CD14-positive monocyte (primary cell): Measurements from ENCODE around the gene C19orf25. TPM values are rescaled to one million over a fixed set of nuclear protein-coding genes. Genes with fewer than 3 reads are reported as not detected.

Experiments
- DNase-seq, 3 donors: peaks; one replicate each; pipeline ENCODE4 v3.0.0-alpha.2; 2011 to 2022
- H2AFZ ChIP-seq: 2 replicates; pipeline ENCODE4 v1.6.0; 2012; ENCODE audit warnings: mild to moderate bottlenecking, low read depth, low read length, inconsistent platforms; ENCODE audit not compliant: insufficient read depth, poor library complexity, severe bottlenecking
- H3K27ac ChIP-seq, 2 donors: 1 replicate in 1 of 2; 2 replicates in 1 of 2; pipeline ENCODE4 v1.5.1; 2012 to 2013; ENCODE audit warnings: low read length in 2 of 2, control low read depth in 1 of 2, inconsistent platforms in 1 of 2, low read depth in 1 of 2, mild to moderate bottlenecking in 1 of 2
- H3K27me3 ChIP-seq, 2 donors: one replicate each; pipeline versions ENCODE4 v1.6.0 to v1.6.1; 2011 to 2013; ENCODE audit warnings: low read length in 2 of 2; ENCODE audit not compliant: control insufficient read depth in 2 of 2, insufficient read depth in 2 of 2
- H3K36me3 ChIP-seq, 2 donors: replicated peaks in 1 of 2; 1 replicate in 1 of 2; 2 replicates in 1 of 2; pipeline versions ENCODE4 v1.5.1 to v1.6.1; 2012 to 2013; ENCODE audit warnings: low read length in 2 of 2, control low read depth in 1 of 2, inconsistent platforms in 1 of 2, mild to moderate bottlenecking in 1 of 2; ENCODE audit not compliant: insufficient read depth in 2 of 2, control insufficient read depth in 1 of 2
- H3K4me1 ChIP-seq, 2 donors: 1 replicate in 1 of 2; 2 replicates in 1 of 2; pipeline versions ENCODE4 v1.5.1 to v1.6.1; 2012 to 2013; ENCODE audit warnings: low read length in 2 of 2, control low read depth in 1 of 2, inconsistent platforms in 1 of 2, mild to moderate bottlenecking in 1 of 2, moderate library complexity in 1 of 2; ENCODE audit not compliant: insufficient read depth in 2 of 2, control insufficient read depth in 1 of 2
- H3K4me2 ChIP-seq: replicated peaks from 2 replicates; pipeline ENCODE3; 2012; ENCODE audit warnings: low read length, moderate library complexity, mild to moderate bottlenecking; ENCODE audit not compliant: poor library complexity, severe bottlenecking; ENCODE audit errors: extremely low read depth
- H3K4me3 ChIP-seq, 3 experiments: fragments of 200-600 bp in 1 of 3; sonication (generic) in 1 of 3; replicated peaks in 1 of 3; 1 replicate in 2 of 3; 2 replicates in 1 of 3; pipeline ENCODE4 v1.5.1; 2011 to 2013; ENCODE audit warnings: low read length in 3 of 3, mild to moderate bottlenecking in 3 of 3, control low read depth in 2 of 3, low read depth in 2 of 3, inconsistent platforms in 1 of 3, moderate library complexity in 1 of 3
- H3K79me2 ChIP-seq: 2 replicates; pipeline ENCODE4 v1.6.0; 2012; ENCODE audit warnings: mild to moderate bottlenecking, control low read depth, inconsistent platforms, low read length, moderate library complexity; ENCODE audit not compliant: insufficient read depth
- H3K9ac ChIP-seq: 2 replicates; pipeline ENCODE4 v1.6.0; 2017; ENCODE audit warnings: low read length, mild to moderate bottlenecking; ENCODE audit not compliant: insufficient read depth, poor library complexity, severe bottlenecking
- H3K9me3 ChIP-seq, 2 donors: replicated peaks in 1 of 2; 1 replicate in 1 of 2; 2 replicates in 1 of 2; pipeline versions ENCODE4 v1.5.1 to v1.6.1; 2012 to 2013; ENCODE audit warnings: low read length in 2 of 2, control low read depth in 1 of 2; ENCODE audit not compliant: control insufficient read depth in 1 of 2, insufficient read depth in 1 of 2
- H4K20me1 ChIP-seq: 2 replicates; pipeline ENCODE4 v1.6.0; 2012; ENCODE audit warnings: mild to moderate bottlenecking, low read length, control low read depth, moderate library complexity; ENCODE audit not compliant: insufficient read depth
- H3K27ac Mint-ChIP-seq, 7 donors: one replicate each; pipeline ENCODE4 v1.8.0; 2020; ENCODE audit warnings: mild to moderate bottlenecking in 7 of 7, mixed read lengths in 7 of 7, moderate library complexity in 6 of 7, inconsistent platforms in 2 of 7
- H3K27me3 Mint-ChIP-seq, 3 donors: one replicate each; pipeline ENCODE4 v1.8.0; 2021 to 2022; ENCODE audit warnings: low read depth in 3 of 3, mild to moderate bottlenecking in 3 of 3, mixed read lengths in 3 of 3, moderate library complexity in 3 of 3, inconsistent platforms in 1 of 3
- H3K36me3 Mint-ChIP-seq, 2 donors: one replicate each; pipeline ENCODE4 v1.8.0; 2020; ENCODE audit warnings: mixed read lengths in 2 of 2, inconsistent platforms in 1 of 2, mild to moderate bottlenecking in 1 of 2
- H3K4me1 Mint-ChIP-seq: one replicate; pipeline ENCODE4 v1.8.0; 2020; ENCODE audit warnings: mild to moderate bottlenecking, mixed read lengths
- H3K4me3 Mint-ChIP-seq, 2 donors: one replicate each; pipeline ENCODE4 v1.8.0; 2020; ENCODE audit warnings: mild to moderate bottlenecking in 2 of 2, mixed read lengths in 2 of 2, moderate library complexity in 1 of 2
- H3K9me3 Mint-ChIP-seq, 7 donors: one replicate each; pipeline ENCODE4 v1.8.0; 2020 to 2022; ENCODE audit warnings: mixed read lengths in 7 of 7, mild to moderate bottlenecking in 6 of 7, moderate library complexity in 6 of 7, inconsistent platforms in 2 of 7
- CTCF ChIP-seq: fragments of 200-600 bp; IDR thresholded peaks from one replicate; pipeline ENCODE4 v1.8.0; 2022; ENCODE audit warnings: antibody characterized with exemption, mild to moderate bottlenecking
- WGBS: methylation state at CpG from one replicate; pipeline ENCODE4 v1.1.5; 2013; ENCODE audit warnings: missing lambda C conversion rate; ENCODE audit not compliant: insufficient coverage; 5-methylcytosine and 5-hydroxymethylcytosine counted together
- intact Hi-C, 2 donors: fragments of 100-400 bp; cut with micrococcal nuclease; formaldehyde crosslinking; loops; one replicate each; pipeline versions ENCODE4 v1.15.0 to v1.15.1; 2023
- polyA plus RNA-seq, 3 donors: library from polyadenylated mRNA; depleted of rRNA in 1 of 3; unstranded in 2 of 3; stranded (reverse) in 1 of 3; fragments of 300-500 nt in 2 of 3; fragments of >200 nt in 1 of 3; fragmentation: Illumina TruSeq in 2 of 3; gene quantifications; 1 replicate in 2 of 3; 2 replicates in 1 of 3; pipeline ENCODE4 v1.2.3, GENCODE V29; 2012 to 2021

Gene C19orf25
- polyA plus RNA-seq, 3 donors = 18.2 to 20.9 (median 19.9) TPM

- no peak overlapping the region for H2AFZ ChIP-seq
- Mint-ChIP-seq H3K27ac (no peak overlapping the region), H3K27me3 (peaks cover 30 to 69% (median 50%) of the 10 kb centered on the region in 3 donors), H3K4me3 (no peak overlapping the region), H3K36me3 (peaks cover 0 to 2% of the 10 kb centered on the region in 2 donors), H3K4me1 (peaks cover 3% of the 10 kb centered on the region), H3K9me3 (peaks cover 4 to 17% (median 12%) of the 10 kb centered on the region in 7 donors)
- peaks cover 4 to 11% of the 10 kb centered on the region in 2 donors for H3K4me1 ChIP-seq
- no peak for TF ChIP-seq CTCF
- no peaks in the 10 kb centered on the region for H4K20me1 ChIP-seq
- DNase-seq = no peak
- no peak overlapping the region for H3K4me3 ChIP-seq
- no peaks in the 10 kb centered on the region for H3K79me2 ChIP-seq
- peaks cover 6 to 9% of the 10 kb centered on the region in 2 donors for H3K9me3 ChIP-seq
- H3K27me3 ChIP-seq = peaks cover 2 to 39% of the 10 kb centered on the region in 2 donors
- intact Hi-C loops = loop anchor here in 1 of 2 donors (10.0 kb wide), 1 partner anchor 70 kb away; no protein-coding TSS in a partner anchor
- no peak overlapping the region for H3K27ac ChIP-seq
- H3K9ac ChIP-seq = no peak overlapping the region
- H3K4me2 ChIP-seq = no peak overlapping the region
- H3K36me3 ChIP-seq = no peaks in the 10 kb centered on the region
- WGBS = 70% methylated on average over 4 of the region's 14 CpGs
These were observed 36.1 kb upstream of the C19orf25 start for GRCh38 chr19:1514986-1515721.

DNA sequence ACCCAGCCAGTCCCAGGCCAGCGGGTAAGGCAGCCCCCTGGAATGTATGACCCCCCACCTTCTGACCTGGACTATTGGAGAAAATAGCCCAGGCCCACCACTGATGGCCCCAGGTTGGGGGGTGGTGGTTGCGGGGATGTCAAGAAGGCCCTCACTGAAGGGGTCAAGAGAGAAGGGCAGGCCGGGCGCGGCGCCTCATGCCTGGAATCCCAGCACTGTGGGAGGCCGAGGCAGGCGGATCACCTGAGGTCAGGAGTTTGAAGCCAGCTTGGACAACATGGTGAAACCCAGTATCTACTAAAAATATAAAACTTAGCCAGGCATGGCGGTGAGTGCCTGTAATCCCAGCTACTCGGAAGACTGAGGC, 35.3 kb upstream of the C19orf25 start:
- no peak overlapping the region for H3K27ac ChIP-seq
- WGBS = 87% methylated on average over 3 of the region's 10 CpGs
- H3K27ac Mint-ChIP-seq = no peak overlapping the region
- H3K4me3 ChIP-seq = no peak overlapping the region
- H3K27me3 ChIP-seq = peaks cover 2 to 46% of the 10 kb centered on the region in 2 donors
- peaks cover 9 to 14% of the 10 kb centered on the region in 2 donors for H3K9me3 ChIP-seq
- H3K9me3 Mint-ChIP-seq = peaks cover 7 to 19% (median 16%) of the 10 kb centered on the region in 7 donors
- H3K4me2 ChIP-seq = no peak overlapping the region
- H3K9ac ChIP-seq = no peak overlapping the region
- H4K20me1 ChIP-seq = no peaks in the 10 kb centered on the region
- H3K36me3 Mint-ChIP-seq = peaks cover 0 to 2% of the 10 kb centered on the region in 2 donors
- peaks cover 8% of the 10 kb centered on the region for H3K4me1 Mint-ChIP-seq
- H3K4me3 Mint-ChIP-seq = no peak overlapping the region
- H2AFZ ChIP-seq = no peak overlapping the region
- H3K79me2 ChIP-seq = no peaks in the 10 kb centered on the region
- H3K27me3 Mint-ChIP-seq = peaks cover 35 to 78% (median 59%) of the 10 kb centered on the region in 3 donors
- H3K36me3 ChIP-seq = no peaks in the 10 kb centered on the region
- no peak for DNase-seq
- TF ChIP-seq CTCF = no peak
- H3K4me1 ChIP-seq = peaks cover 4 to 11% of the 10 kb centered on the region in 2 donors
- intact Hi-C loops = loop anchor here in 1 of 2 donors (10.0 kb wide), 1 partner anchor 69 kb away; no protein-coding TSS in a partner anchor
